Mononuclear cell (primary cell): ENCODE data around the gene VSNL1. TPM values are rescaled to one million over a fixed set of nuclear protein-coding genes. Genes with fewer than 3 reads are reported as not detected.

Source experiments
- H3K27me3 ChIP-seq: 2 replicates; pipeline ENCODE4 v1.6.0; 2011; ENCODE audit warnings: low read length, control low read depth; ENCODE audit not compliant: insufficient read depth
- H3K4me1 ChIP-seq: 2 replicates; pipeline ENCODE4 v1.5.1; 2011; ENCODE audit warnings: mild to moderate bottlenecking, low read length, control low read depth; ENCODE audit not compliant: insufficient read depth
- H3K4me3 ChIP-seq: 2 replicates; pipeline ENCODE4 v1.5.1; 2011; ENCODE audit warnings: mild to moderate bottlenecking, low read length, moderate library complexity
- H3K9me3 ChIP-seq: 2 replicates; pipeline ENCODE4 v1.5.1; 2011; ENCODE audit warnings: low read depth, mild to moderate bottlenecking, control low read depth, low read length
- total RNA-seq: library from RNA; depleted of rRNA; stranded (reverse); fragments of >200 nt; gene quantifications from one replicate; pipeline ENCODE4 v1.2.3, GENCODE V29; 2012

The VSNL1 gene
- total RNA-seq, 1 donor, result not detected

DNA sequence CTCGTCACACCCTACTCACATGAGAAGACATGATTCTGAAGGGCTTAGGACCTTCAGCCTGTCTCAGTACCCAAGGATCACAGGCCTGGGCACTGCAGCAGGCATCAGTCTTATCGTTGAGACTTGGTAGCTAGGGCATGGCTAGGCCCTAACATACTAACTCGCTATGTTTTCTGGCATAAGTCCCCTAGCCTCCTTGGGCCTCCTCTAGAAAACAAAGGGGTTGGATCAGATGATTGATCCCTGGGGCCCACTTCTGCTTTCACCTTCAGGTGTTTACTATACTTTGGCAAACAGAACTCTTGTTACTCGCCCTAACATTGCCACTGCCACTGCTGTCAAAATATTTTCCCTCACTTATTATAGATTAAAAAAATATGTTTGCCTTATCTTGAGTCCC lies 44.2 kb downstream of the VSNL1 start:
- Histone ChIP-seq H3K27me3 (no peaks in the 10 kb centered on the region), H3K9me3 (no peaks in the 10 kb centered on the region), H3K4me3 (no peak overlapping the region), H3K4me1 (no peaks in the 10 kb centered on the region)

GRCh38 chr2:17587469-17587868 lies 47.0 kb downstream of the VSNL1 start:
- Histone ChIP-seq H3K9me3 (no peaks in the 10 kb centered on the region), H3K4me1 (no peaks in the 10 kb centered on the region), H3K27me3 (no peaks in the 10 kb centered on the region), H3K4me3 (no peak overlapping the region)

- no peak overlapping the region for H3K4me3 ChIP-seq
- no peaks in the 10 kb centered on the region for H3K27me3 ChIP-seq
- H3K4me1 ChIP-seq, result no peaks in the 10 kb centered on the region
- H3K9me3 ChIP-seq, result no peaks in the 10 kb centered on the region
These were observed 47.5 kb downstream of the VSNL1 start for GRCh38 chr2:17588031-17588430.

DNA sequence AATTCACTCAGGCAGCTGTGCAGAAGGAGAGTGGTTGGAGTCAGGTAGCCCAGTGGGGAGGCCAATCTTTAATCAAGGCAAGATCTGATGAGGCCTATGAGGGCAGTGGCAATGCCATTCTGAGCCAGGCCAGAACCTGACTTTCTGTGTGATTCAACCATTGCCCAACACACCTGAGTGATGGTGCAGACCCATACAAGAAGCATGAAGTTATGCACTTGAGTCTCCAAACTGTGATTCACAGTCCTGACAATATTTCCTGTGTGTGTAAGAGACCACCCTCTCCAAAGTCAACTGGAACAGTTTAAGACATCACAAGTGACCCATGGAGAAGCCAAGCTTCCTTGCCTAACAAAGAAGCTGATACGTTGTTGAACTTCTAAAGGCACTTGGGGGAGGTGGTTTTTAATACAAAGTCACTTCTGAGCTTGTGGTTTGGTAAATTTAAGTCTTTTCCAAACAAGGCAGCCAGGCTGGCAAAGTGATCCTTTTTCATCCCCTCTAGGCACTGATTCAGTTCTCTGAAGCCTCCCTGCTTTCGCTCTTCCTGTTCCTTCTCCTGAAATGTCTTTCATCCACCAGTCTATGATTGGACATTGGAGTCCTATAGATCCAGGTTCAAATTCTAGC lies 49.0 kb downstream of the VSNL1 start:
- Histone ChIP-seq H3K9me3 (no peaks in the 10 kb centered on the region), H3K4me3 (no peak overlapping the region), H3K27me3 (no peaks in the 10 kb centered on the region), H3K4me1 (no peaks in the 10 kb centered on the region)

DNA sequence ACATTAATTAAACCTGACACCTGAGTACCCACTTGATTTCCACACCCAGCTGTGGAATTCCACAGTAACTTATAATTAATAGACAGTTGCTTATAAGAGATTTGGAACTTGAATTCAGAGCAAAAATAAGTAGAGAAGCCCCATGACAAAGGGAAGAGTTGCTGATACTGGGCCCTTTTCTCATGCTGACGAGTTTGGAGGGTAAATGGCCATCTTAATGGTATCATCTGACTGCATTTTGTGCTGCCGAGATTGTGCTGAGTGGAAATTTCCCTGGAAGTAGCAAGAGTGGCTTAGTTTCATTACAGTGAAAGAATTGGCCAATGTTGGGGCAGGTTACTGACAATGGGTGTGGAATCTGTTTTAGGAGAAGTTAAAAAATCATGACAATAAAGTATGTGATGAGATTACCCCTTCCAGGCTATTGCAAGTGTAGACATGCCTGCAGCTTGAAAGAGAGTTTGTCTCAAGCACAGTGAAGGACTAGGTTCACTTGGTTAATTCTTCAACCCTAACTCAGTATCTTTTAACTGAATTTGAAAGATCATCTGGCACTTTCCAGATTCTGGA lies 49.9 kb downstream of the VSNL1 start:
- Histone ChIP-seq H3K27me3 (no peaks in the 10 kb centered on the region), H3K4me3 (no peak overlapping the region), H3K9me3 (no peaks in the 10 kb centered on the region), H3K4me1 (no peaks in the 10 kb centered on the region)

DNA sequence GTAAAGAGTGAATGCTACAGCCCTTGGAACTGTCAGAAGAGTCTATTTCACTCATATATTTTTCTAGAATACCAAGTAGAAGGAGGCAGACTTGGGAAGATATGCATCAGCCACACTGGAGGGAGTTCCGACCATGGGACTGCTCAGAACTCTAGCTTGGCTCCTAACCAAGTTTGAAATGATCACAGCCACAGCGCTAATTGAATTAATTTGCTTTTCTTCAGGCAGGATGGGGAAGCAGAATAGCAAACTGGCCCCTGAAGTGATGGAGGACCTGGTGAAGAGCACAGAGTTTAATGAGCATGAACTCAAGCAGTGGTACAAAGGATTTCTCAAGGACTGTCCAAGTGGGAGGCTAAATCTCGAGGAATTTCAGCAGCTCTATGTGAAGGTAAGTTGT lies 51.4 kb downstream of the VSNL1 start:
- Histone ChIP-seq H3K9me3 (no peaks in the 10 kb centered on the region), H3K4me3 (no peak overlapping the region), H3K27me3 (no peaks in the 10 kb centered on the region), H3K4me1 (no peaks in the 10 kb centered on the region)

DNA sequence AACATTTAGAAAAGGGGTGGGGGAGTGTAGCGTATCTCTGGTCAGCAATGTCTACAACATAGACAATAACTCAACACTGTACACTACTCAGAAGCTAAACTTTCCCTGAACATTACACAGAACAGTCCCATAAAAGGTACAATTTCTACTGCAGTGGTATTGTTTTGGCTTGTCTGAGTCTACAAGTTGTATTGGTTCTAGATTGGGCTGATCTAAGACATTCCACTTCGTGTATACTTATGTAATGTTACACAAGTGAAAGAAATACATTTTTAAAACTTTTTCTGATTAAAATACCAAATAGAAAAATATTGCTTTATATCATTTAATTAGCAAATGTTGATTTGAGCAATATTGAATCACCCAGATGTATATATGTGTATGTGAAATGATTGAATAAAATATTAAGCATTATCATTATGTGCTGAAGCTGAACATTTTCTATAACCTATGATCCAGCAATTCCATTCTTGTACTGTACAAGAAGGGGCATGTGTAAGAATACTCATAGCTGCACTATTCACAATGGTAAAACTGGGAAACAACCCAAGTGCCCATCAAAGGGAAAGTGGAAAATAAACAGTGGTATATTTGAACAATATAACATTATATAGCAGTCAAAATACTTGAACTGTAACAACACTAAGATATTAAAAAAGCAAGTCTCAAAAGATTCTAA lies 52.4 kb downstream of the VSNL1 start:
- Histone ChIP-seq H3K4me3 (no peak overlapping the region), H3K9me3 (no peaks in the 10 kb centered on the region), H3K4me1 (no peaks in the 10 kb centered on the region), H3K27me3 (peaks cover 2% of the 10 kb centered on the region)

DNA sequence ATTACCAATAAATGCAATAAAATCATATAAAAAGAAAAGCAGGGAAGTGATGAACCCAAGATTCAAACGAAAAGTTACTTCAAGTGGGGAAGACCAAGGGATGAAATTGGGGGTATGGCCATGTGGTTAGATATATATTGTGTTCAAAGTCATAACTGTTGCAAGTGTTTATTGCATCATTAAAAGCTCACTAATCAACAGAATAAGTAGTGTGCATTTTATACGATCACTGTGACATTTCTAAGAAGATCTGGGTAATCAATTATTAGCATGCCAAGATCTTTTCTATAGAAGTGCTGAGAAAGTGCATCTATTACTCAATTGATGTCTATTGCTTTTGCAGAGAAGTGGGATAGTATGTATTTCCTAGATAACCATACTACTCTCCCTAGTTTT lies 52.9 kb downstream of the VSNL1 start:
- Histone ChIP-seq H3K27me3 (peaks cover 2% of the 10 kb centered on the region), H3K4me3 (no peak overlapping the region), H3K9me3 (no peaks in the 10 kb centered on the region), H3K4me1 (no peaks in the 10 kb centered on the region)

DNA sequence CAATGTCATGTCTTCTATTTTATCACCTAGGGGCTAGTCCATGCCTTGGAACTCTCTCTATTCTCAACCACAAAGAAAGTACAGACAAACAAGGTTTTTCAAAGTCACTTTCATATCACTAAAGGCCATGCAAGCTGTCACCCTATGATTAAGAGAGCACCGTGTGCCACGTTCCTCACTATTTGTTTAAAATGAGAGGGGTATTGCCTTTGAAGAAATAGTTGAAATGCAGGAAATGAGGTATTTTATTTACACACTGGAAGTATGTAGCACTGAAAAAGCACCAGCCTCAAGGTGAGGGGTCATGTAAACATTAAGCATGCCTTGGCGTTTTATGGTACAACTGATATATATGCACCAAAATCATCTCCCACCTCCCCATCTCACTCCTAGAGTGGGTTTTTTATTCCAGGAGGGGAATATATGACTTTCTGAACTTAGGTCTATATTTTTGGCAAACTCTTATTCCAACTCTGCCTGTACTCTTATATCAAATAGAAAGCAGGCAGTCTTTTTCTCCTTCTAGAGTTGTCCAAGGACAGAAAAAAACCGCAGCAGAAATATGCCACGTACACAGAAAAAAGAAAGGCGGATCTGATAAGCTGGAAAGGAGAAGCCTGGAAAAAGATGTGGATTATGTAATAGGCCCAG lies 53.5 kb downstream of the VSNL1 start:
- no peak overlapping the region for H3K4me3 ChIP-seq
- no peaks in the 10 kb centered on the region for H3K4me1 ChIP-seq
- no peaks in the 10 kb centered on the region for H3K9me3 ChIP-seq
- peaks cover 2% of the 10 kb centered on the region for H3K27me3 ChIP-seq

- no peaks in the 10 kb centered on the region for H3K9me3 ChIP-seq
- H3K4me3 ChIP-seq, result no peak overlapping the region
- H3K4me1 ChIP-seq, result no peaks in the 10 kb centered on the region
- peaks cover 2% of the 10 kb centered on the region for H3K27me3 ChIP-seq
These were observed 54.3 kb downstream of the VSNL1 start for GRCh38 chr2:17594533-17595401.

- Histone ChIP-seq H3K4me1 (no peaks in the 10 kb centered on the region), H3K27me3 (peaks cover 2% of the 10 kb centered on the region), H3K9me3 (no peaks in the 10 kb centered on the region), H3K4me3 (no peak overlapping the region)
These were observed 59.1 kb downstream of the VSNL1 start for GRCh38 chr2:17599617-17600016.

DNA sequence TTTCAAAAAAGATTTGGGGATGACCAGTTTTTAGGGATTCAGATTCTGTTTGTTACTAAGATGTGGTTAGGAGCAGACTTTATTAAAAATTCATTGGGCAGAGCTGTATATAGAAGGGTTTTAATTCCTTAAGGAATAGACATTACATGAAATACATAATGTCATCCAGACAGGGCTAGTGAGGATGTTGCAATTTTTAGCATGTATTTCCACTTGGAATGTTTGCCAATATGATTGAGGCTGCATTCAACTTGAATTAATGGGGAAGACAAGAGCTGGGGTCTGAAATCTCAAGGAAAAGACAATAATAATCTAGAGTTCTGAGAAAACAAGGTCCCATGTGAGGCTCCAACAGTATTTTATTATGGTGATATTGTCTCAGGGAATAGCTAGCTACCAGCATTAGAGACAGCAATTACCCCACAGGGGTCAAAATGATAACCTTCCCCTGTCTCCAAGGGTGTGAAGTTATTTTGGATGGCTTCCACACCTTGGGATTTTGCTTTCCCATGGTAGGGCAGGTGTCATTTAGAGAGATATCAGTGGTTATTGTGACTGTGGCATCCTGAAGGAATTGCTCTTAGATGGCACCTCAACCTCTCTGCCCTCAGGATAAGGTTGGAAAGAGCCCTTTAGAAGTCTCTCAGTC lies 60.2 kb downstream of the VSNL1 start:
- H3K4me3 ChIP-seq, result no peak overlapping the region
- no peaks in the 10 kb centered on the region for H3K4me1 ChIP-seq
- no peaks in the 10 kb centered on the region for H3K9me3 ChIP-seq
- H3K27me3 ChIP-seq, result peaks cover 2% of the 10 kb centered on the region

DNA sequence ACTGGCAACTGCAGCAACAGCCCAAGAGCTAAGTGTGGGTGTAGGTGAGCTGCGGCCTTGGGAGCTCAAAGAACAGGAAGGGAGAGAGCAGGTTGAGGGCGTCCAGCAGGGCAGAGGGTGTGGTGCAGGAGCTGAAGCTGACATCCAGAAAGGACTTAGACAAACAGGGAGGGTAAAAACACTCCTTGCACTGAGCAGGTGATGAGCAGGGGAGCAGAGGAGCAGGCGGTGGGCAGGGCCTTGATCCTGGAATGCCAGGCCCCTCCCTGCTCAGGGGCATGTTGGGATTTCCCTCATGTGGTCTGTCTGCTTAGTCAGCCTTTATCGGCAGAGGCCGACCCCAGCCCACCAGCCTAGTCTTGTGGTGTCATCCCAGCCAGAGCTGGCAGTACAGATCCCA lies 63.6 kb downstream of the VSNL1 start:
- H3K4me1 ChIP-seq, result no peaks in the 10 kb centered on the region
- no peaks in the 10 kb centered on the region for H3K9me3 ChIP-seq
- no peak overlapping the region for H3K4me3 ChIP-seq
- no peaks in the 10 kb centered on the region for H3K27me3 ChIP-seq

GRCh38 chr2:17605696-17606095 lies 65.2 kb downstream of the VSNL1 start:
- no peak overlapping the region for H3K4me3 ChIP-seq
- H3K4me1 ChIP-seq, result no peaks in the 10 kb centered on the region
- H3K9me3 ChIP-seq, result no peaks in the 10 kb centered on the region
- no peaks in the 10 kb centered on the region for H3K27me3 ChIP-seq
